Ishikawa (cell line): ENCODE results near the gene PSMB5.

Experiments used
- CEBPB ChIP-seq: IDR thresholded peaks from 2 replicates; pipeline ENCODE4 v1.6.1; 2012
- CREB1 ChIP-seq: IDR thresholded peaks from 2 replicates; pipeline ENCODE4 v1.6.1; 2012; ENCODE audit warnings: low read depth
- EGR1 ChIP-seq: IDR thresholded peaks from 2 replicates; pipeline ENCODE4 v1.6.1; 2012
- EP300 ChIP-seq: IDR thresholded peaks from 2 replicates; pipeline ENCODE4 v1.6.1; 2012; ENCODE audit warnings: borderline replicate concordance
- FOXM1 ChIP-seq: IDR thresholded peaks from 2 replicates; pipeline ENCODE4 v1.6.1; 2012; ENCODE audit warnings: low read depth, borderline replicate concordance
- NFIC ChIP-seq: IDR thresholded peaks from 2 replicates; pipeline ENCODE4 v1.6.1; 2012
- RAD21 ChIP-seq: IDR thresholded peaks from 2 replicates; pipeline ENCODE4 v1.6.1; 2012; ENCODE audit warnings: low read depth
- TAF1 ChIP-seq: IDR thresholded peaks from 2 replicates; pipeline ENCODE4 v1.6.1; 2012; ENCODE audit warnings: low read depth, mild to moderate bottlenecking
- TCF12 ChIP-seq: IDR thresholded peaks from 2 replicates; pipeline ENCODE4 v1.6.1; 2012; ENCODE audit warnings: low read depth
- TEAD4 ChIP-seq: IDR thresholded peaks from 2 replicates; pipeline ENCODE4 v1.6.1; 2012
- YY1 ChIP-seq: IDR thresholded peaks from 2 replicates; pipeline ENCODE4 v1.6.1; 2012; ENCODE audit warnings: low read depth
- ZBTB7A ChIP-seq: IDR thresholded peaks from 2 replicates; pipeline ENCODE4 v1.6.1; 2012; ENCODE audit warnings: low read depth
- TF ChIP-seq, protein P1 (sequence below): IDR thresholded peaks from 2 replicates; pipeline ENCODE4 v1.6.1; 2012
- TF ChIP-seq, protein P2 (sequence below): IDR thresholded peaks from 2 replicates; pipeline ENCODE4 v1.6.1; 2012; ENCODE audit warnings: low read depth, mild to moderate bottlenecking
- TF ChIP-seq, protein P3 (sequence below): IDR thresholded peaks from 2 replicates; pipeline ENCODE4 v1.6.1; 2012

Gene PSMB5

DNA sequence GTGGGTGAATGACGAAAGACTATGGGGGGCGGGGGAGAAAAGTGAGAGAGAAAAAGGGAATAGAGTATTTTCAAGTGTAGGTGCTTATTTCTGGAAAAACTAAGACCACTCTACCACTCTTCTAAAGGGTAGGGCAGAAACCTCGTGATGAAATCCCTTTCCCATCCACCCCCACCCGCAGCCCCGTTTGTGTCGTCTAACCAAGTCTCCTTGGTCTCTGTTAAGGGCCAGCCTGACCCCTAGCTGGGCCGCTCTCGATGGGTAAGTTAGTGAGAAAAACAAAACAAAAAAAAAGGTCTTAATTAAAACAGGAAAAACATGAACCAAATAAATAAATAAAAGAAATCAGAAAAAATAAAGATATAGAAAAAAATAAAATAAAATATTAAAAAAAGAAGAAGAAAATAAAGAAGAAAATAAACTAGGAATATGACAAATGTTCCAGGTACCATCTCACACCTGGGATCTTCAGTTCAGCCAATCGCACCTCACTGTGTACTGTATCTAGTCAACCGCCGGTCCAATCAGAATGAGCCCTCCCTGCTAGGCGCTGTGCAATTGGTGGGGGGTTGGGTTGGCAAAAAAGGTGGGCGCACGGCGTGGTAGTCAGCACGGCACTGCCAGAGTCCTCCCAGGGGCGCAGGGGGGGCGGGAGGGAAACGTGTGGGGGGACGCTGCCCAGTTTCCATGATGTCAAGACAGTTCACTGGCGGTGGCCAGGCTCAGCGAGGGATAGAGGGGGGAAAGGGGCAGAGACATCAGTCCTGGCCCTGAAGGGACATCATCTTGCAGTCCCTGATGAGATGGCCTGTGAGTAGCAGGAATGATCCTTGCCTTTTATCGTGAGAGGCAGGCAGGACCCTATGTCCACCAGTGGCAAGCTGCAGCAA lies 32.4 kb upstream of the PSMB5 start:
- TF ChIP-seq TCF12: no peak
- no peak for TF ChIP-seq CEBPB
- no peak for TF ChIP-seq TEAD4
- TF ChIP-seq ZBTB7A: no peak
- TF ChIP-seq EGR1: no peak
- TF ChIP-seq EP300: no peak
- TF ChIP-seq, protein P1, sequence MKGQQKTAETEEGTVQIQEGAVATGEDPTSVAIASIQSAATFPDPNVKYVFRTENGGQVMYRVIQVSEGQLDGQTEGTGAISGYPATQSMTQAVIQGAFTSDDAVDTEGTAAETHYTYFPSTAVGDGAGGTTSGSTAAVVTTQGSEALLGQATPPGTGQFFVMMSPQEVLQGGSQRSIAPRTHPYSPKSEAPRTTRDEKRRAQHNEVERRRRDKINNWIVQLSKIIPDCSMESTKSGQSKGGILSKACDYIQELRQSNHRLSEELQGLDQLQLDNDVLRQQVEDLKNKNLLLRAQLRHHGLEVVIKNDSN: no peak
- no peak for TF ChIP-seq CREB1
- no peak for TF ChIP-seq NFIC
- TF ChIP-seq, protein P2, sequence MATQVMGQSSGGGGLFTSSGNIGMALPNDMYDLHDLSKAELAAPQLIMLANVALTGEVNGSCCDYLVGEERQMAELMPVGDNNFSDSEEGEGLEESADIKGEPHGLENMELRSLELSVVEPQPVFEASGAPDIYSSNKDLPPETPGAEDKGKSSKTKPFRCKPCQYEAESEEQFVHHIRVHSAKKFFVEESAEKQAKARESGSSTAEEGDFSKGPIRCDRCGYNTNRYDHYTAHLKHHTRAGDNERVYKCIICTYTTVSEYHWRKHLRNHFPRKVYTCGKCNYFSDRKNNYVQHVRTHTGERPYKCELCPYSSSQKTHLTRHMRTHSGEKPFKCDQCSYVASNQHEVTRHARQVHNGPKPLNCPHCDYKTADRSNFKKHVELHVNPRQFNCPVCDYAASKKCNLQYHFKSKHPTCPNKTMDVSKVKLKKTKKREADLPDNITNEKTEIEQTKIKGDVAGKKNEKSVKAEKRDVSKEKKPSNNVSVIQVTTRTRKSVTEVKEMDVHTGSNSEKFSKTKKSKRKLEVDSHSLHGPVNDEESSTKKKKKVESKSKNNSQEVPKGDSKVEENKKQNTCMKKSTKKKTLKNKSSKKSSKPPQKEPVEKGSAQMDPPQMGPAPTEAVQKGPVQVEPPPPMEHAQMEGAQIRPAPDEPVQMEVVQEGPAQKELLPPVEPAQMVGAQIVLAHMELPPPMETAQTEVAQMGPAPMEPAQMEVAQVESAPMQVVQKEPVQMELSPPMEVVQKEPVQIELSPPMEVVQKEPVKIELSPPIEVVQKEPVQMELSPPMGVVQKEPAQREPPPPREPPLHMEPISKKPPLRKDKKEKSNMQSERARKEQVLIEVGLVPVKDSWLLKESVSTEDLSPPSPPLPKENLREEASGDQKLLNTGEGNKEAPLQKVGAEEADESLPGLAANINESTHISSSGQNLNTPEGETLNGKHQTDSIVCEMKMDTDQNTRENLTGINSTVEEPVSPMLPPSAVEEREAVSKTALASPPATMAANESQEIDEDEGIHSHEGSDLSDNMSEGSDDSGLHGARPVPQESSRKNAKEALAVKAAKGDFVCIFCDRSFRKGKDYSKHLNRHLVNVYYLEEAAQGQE: no peak
- TF ChIP-seq YY1: no peak
- TF ChIP-seq FOXM1: no peak
- TF ChIP-seq TAF1: no peak

DNA sequence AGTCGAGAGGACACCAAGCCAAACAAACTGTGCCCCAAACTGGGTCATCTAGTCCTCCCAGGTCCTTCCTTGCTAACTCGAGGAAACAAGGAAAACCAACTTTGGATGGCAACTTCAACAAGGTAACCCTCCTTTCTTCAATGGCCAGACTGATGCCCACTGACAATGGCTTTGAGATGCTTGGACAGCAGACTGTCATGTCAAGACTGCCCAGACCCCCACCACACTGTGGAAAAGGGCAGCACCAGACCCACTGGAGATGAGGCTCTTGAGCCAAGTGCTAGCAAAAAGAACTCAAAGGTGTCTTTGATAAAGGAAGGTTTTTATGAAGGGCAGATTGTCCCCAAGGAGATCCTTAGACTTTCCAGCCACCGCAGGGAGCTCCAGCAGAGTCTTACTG lies 31.7 kb upstream of the PSMB5 start:
- no peak for TF ChIP-seq EGR1
- TF ChIP-seq, protein P2: no peak
- TF ChIP-seq YY1: no peak
- TF ChIP-seq ZBTB7A: no peak
- no peak for TF ChIP-seq CREB1
- TF ChIP-seq RAD21: no peak
- no peak for TF ChIP-seq TCF12
- TF ChIP-seq, protein P1: no peak
- no peak for TF ChIP-seq EP300
- no peak for TF ChIP-seq FOXM1
- no peak for TF ChIP-seq TAF1
- no peak for TF ChIP-seq NFIC
- TF ChIP-seq TEAD4: no peak
- TF ChIP-seq CEBPB: no peak
- TF ChIP-seq, protein P3, sequence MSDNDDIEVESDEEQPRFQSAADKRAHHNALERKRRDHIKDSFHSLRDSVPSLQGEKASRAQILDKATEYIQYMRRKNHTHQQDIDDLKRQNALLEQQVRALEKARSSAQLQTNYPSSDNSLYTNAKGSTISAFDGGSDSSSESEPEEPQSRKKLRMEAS: no peak

DNA sequence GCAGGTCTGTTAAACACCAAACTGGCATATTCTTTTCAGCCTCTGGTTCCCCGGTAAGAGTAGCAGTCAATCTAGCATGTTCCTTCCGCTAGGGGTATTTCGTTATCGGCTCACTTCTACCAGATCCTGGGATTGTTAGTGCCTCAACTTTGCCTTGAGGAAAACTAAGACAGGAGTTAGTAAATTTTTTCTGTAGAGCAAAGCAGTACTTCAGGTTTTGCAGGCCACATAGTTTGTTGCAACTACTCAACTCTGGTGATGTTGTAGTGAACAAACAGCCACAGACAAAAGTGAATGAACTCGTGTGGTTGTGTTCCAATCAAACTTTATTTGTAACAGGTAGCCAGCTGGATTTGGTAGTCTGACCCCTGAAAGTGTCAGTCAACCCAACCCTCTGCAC lies 28.9 kb upstream of the PSMB5 start:
- TF ChIP-seq, protein P3: no peak
- no peak for TF ChIP-seq TCF12
- TF ChIP-seq EGR1: no peak
- no peak for TF ChIP-seq FOXM1
- no peak for TF ChIP-seq TEAD4
- TF ChIP-seq, protein P2: no peak
- TF ChIP-seq EP300: no peak
- TF ChIP-seq CEBPB: no peak
- no peak for TF ChIP-seq CREB1
- TF ChIP-seq, protein P1: no peak
- no peak for TF ChIP-seq NFIC

DNA sequence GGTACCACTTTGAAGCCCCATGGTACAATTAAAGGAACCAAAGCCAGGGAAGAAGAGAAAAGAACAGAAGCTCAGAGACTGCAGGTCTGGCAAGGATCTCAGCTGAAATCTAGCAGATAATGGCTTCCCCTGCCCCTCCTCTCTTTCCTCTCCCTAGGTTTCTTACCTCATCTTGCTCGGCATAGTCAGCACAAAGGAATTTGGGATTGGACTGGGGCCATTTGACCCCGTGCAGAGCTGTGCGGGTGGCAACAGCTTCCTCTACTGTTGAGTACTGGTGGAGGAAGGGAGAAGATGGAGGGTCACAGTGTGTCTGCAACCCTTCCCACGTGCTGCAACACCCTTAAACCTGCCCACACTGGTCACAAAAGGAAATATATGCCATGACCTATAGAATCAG lies 27.3 kb upstream of the PSMB5 start:
- TF ChIP-seq, protein P2: no peak
- TF ChIP-seq TEAD4 (peak; percentile 92), EP300 (peak; percentile 57; the same call in 1 of the 2 replicates), RAD21 (0 out of 2 replicates have a peak, but pooled peaks have one; percentile 14), YY1 (peak; percentile 78), EGR1 (no peak), ZBTB7A (no peak), NFIC (peak; percentile 92), CREB1 (no peak), TCF12 (peak; percentile 74), CEBPB (peak; percentile 73)
- TF ChIP-seq, protein P3: peak; percentile 75
- TF ChIP-seq, protein P1: peak; percentile 57
